Prostate gland (tissue), 2 donors: ENCODE data around the gene SH2D3A. TPM values are rescaled to one million over a fixed set of nuclear protein-coding genes. Genes with fewer than 3 reads are reported as not detected.
"Not testable (repeated sequence)": the region's sequence is repeated elsewhere in the genome, so short reads cannot be mapped to it uniquely, and the experiment has no call there.

ENCODE experiments used
- DNase-seq: peaks from one replicate; pipeline ENCODE4 v3.0.0-alpha.2; 2019; ENCODE audit warnings: low spot score
- H3K27ac ChIP-seq, 2 donors: fragments of 200-600 bp; sonication (generic); 2 replicates each; pipeline ENCODE4 v1.5.1; 2017 to 2019
- H3K27me3 ChIP-seq: fragments of 200-600 bp; sonication (generic); replicated peaks from 2 replicates; pipeline ENCODE4 v1.5.1; 2019; ENCODE audit not compliant: insufficient read depth
- H3K36me3 ChIP-seq, 2 donors: fragments of 200-600 bp; sonication (generic); 1 replicate in 1 of 2; 2 replicates in 1 of 2; pipeline versions ENCODE4 v1.5.1 to v1.8.1; 2017 to 2019
- H3K4me1 ChIP-seq: fragments of 200-600 bp; sonication (generic); replicated peaks from 2 replicates; pipeline ENCODE4 v1.5.1; 2019
- H3K4me3 ChIP-seq, 2 donors: fragments of 200-600 bp; sonication (generic); 2 replicates each; pipeline ENCODE4 v1.5.1; 2017 to 2019
- H3K9me3 ChIP-seq: fragments of 200-600 bp; sonication (generic); 2 replicates; pipeline ENCODE4 v1.5.1; 2017
- POLR2A ChIP-seq: fragments of 450-650 bp; IDR thresholded peaks from one replicate; pipeline ENCODE4 v1.6.1; 2016; ENCODE audit warnings: antibody characterized with exemption, mild to moderate bottlenecking
- POLR2AphosphoS5 ChIP-seq: sonication (generic); formaldehyde crosslinking; IDR thresholded peaks from one replicate; pipeline ENCODE4 v1.6.1; 2017; ENCODE audit warnings: antibody characterized with exemption
- WGBS: methylation state at CpG from one replicate; pipeline ENCODE4 v1.1.5; 2018; 5-methylcytosine and 5-hydroxymethylcytosine counted together
- intact Hi-C: fragments of 100-400 bp; cut with DNase I; formaldehyde crosslinking; loops from one replicate; pipeline ENCODE4 v1.14.2; 2022
- total RNA-seq, 2 donors: library from RNA; depleted of rRNA; stranded (reverse); fragments of >200 nt; gene quantifications; one replicate each; pipeline ENCODE4 v1.1.0, GENCODE V29; 2016
- TF ChIP-seq, protein P1 (sequence below), 4 experiments: fragments of 200-600 bp in 2 of 4; fragments of 450-650 bp in 2 of 4; sonication (generic) in 2 of 4; IDR thresholded peaks; 1 replicate in 3 of 4; 2 replicates in 1 of 4; pipeline ENCODE4 v1.5.1; 2016 to 2019; ENCODE audit warnings: antibody characterized with exemption in 4 of 4, mild to moderate bottlenecking in 2 of 4, moderate library complexity in 2 of 4

The SH2D3A gene
- total RNA-seq, 2 donors from 2014 or later = 35.5 to 45.1 TPM

DNA sequence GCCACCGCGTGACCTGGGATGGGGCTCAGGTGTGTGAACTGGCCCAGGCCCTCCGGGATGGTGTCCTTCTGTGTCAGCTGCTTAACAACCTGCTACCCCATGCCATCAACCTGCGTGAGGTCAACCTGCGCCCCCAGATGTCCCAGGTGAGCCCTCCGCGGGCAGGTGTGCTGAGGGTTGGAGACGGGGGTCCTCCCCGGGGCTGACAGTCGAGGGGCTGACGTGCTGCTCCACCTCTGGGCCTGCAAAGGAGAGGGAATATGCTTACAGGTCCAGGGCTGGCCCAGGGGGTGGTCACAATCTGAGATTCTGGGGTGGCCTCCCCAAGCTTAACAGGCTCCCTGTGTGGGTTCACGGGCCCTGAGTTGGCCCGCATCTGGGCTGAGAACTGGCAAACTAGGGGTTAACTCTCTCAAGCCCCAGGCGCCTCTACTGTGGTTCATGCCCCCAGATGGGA is 5.7 kb upstream of the SH2D3A start:
- intact Hi-C loops = no loop called here
- Histone ChIP-seq H3K36me3 (no peaks in the 10 kb centered on the region), H3K27ac (no peak overlapping the region), H3K4me1 (no peaks in the 10 kb centered on the region), H3K4me3 (peak overlapping the region; percentile 21 to 22), H3K27me3 (no peaks in the 10 kb centered on the region), H3K9me3 (no peaks in the 10 kb centered on the region)
- DNase-seq = no peak
- TF ChIP-seq POLR2A (no peak), POLR2AphosphoS5 (no peak)
- TF ChIP-seq, protein P1, sequence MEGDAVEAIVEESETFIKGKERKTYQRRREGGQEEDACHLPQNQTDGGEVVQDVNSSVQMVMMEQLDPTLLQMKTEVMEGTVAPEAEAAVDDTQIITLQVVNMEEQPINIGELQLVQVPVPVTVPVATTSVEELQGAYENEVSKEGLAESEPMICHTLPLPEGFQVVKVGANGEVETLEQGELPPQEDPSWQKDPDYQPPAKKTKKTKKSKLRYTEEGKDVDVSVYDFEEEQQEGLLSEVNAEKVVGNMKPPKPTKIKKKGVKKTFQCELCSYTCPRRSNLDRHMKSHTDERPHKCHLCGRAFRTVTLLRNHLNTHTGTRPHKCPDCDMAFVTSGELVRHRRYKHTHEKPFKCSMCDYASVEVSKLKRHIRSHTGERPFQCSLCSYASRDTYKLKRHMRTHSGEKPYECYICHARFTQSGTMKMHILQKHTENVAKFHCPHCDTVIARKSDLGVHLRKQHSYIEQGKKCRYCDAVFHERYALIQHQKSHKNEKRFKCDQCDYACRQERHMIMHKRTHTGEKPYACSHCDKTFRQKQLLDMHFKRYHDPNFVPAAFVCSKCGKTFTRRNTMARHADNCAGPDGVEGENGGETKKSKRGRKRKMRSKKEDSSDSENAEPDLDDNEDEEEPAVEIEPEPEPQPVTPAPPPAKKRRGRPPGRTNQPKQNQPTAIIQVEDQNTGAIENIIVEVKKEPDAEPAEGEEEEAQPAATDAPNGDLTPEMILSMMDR (IDR thresholded peaks at IDR 0.05) = no peak
- WGBS = 60% methylated on average over 14 of the region's 14 CpGs

DNA sequence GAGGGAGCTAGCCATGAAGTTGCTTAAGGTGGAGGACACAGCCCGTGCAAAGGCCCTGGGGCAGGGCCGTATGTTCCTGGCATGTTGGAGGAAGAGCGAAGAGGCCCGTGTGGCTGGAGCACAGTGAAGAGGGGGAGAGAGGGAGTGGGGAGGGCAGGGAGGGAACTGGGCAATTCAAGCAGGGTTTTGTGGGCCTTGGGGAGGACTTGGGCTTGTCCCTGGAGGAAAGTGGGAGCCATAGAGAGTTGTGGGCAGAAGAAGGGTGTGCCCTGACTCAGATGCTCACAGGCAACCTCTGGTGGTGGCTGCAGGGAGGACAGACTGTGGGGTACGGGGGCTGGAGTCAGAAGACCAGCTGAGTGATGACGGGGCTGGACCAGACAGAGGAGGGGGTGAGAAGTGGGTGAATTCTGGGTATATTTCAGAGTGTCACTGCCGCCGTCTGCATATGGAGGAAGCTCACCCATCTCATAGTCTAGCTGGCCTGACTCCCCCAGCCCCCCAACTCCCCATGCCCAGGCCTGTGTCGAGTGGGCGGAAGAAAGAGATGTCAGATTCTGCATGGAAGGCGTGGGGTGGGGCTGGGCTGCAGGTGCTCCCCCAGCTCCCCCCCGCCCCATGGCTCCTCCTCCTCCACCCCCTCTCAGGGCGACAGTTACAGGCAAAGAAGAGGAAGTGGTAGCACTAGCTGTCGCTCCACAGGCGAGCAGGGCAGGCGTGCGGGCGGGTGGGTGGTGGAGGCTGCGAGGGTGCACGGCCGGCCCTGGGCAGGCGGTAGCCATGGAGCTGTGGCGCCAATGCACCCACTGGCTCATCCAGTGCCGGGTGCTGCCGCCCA is 5.0 kb upstream of the SH2D3A start, which contains the start of gene VAV1:
Gene VAV1, plus strand, starts transcription at position 681 of the 838 bp plus-strand sequence. Its CDS starts 100 bp downstream, at position 781.
- Histone ChIP-seq H3K9me3 (no peaks in the 10 kb centered on the region), H3K36me3 (no peaks in the 10 kb centered on the region), H3K4me1 (no peaks in the 10 kb centered on the region), H3K4me3 (peak within 1 kb of the TSS; percentile 21 to 22), H3K27ac (no peak within 1 kb of the TSS), H3K27me3 (no peaks in the 10 kb centered on the region)
- TF ChIP-seq, protein P1 (IDR thresholded peaks at IDR 0.05) = peak in 1 of 4 experiments; percentile 17
- peak; percentile 33 for TF ChIP-seq POLR2A
- TF ChIP-seq POLR2AphosphoS5 = no peak
- intact Hi-C loops = no loop called here
- 38% methylated on average over 19 of the region's 25 CpGs for WGBS
- peak; percentile 27 for DNase-seq

DNA sequence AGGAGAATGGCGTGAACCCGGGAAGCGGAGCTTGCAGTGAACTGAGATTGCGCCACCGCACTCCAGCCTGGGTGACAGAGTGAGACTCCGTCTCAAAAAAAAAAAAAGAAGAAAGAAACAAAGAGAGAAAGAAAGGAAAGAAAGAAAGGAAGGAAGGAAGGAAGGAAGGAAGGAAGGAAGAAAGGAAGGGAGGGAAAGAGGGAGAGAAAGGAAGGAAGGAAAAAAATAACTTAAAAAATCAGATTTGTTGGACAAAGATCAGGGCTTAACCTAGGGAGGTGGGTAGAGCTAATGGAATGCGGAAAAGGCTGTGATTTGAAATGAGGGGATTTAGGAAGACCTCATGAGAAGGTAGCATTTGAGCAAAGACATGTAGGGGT is 4.4 kb upstream of the SH2D3A start:
- H3K9me3 ChIP-seq, H3K4me3 ChIP-seq, H3K4me1 ChIP-seq, DNase-seq, H3K27ac ChIP-seq, H3K27me3 ChIP-seq, intact Hi-C loops, H3K36me3 ChIP-seq: not testable (repeated sequence)
- 96% methylated on average over 7 of the region's 7 CpGs for WGBS

DNA sequence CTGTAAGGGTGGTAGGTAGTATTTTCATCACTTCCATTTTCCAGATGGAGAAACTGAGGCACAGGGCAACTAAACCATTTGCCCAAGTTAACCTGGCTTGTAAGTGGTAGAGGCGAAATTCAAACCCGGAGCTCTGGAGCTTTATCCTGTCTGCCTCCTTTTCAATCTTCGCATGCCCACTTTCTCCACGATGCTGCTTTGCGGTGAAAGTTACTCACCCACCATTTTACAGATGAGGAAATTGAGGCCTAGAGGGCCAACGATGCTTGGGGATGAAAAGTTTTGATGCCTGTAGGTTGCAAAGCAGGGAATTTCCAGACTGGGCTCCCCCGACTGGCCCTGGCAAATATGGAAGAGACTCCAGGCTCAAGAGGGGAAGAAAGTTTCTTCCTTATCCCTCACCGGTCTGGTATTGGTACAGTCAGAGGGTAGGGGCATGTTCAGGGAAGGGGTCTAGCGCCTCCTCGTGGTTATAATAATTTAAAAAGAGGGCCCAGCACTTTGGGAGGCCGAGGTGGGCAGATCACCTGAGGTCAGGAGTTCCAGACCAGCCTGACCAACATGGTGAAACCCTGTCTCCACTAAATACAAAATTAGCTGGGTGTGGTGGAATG is 1.9 kb upstream of the SH2D3A start:
- Histone ChIP-seq H3K27ac (no peak overlapping the region), H3K36me3 (no peaks in the 10 kb centered on the region), H3K27me3 (no peaks in the 10 kb centered on the region), H3K4me1 (no peaks in the 10 kb centered on the region), H3K4me3 (no peak overlapping the region), H3K9me3 (no peaks in the 10 kb centered on the region)
- no peak for TF ChIP-seq POLR2AphosphoS5
- TF ChIP-seq, protein P1 (IDR thresholded peaks at IDR 0.05) = peak in 3 of 4 experiments; percentile 12 to 23 (median 20)
- intact Hi-C loops = no loop called here
- DNase-seq = no peak
- WGBS = 67% methylated on average over 11 of the region's 11 CpGs

DNA sequence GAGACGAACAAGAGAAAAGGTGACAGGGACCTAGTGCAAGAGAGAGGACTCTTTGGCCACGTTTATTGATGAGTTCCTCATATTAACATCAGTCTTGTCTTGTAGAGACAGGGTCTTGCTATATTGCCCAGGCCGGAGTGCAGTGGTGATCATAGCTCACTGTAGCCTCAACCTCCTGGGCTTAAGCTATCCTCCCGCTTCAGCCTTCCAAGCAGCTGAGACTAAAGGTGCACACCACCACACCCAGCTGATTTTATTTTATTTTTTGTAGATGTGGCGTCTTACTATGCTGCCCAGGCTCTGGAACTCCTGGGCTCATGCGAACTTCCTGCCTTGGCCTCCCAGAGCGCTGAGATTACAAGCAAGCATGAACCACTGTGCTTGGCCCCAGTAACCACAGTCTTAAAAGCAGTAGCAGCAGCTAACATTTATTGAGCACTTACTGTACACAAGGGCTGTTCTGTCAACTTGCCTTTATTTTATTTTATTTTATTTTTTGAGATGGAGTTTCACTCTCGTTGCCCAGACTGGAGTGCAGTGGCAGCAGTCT is 1.1 kb upstream of the SH2D3A start:
- H3K9me3 ChIP-seq = no peaks in the 10 kb centered on the region
- 59% methylated on average over 8 of the region's 8 CpGs for WGBS
- H3K4me3 ChIP-seq = no peak overlapping the region
- intact Hi-C loops = no loop called here
- TF ChIP-seq POLR2A = no peak
- TF ChIP-seq, protein P1 (IDR thresholded peaks at IDR 0.05) = no peak
- no peak for TF ChIP-seq POLR2AphosphoS5
- no peaks in the 10 kb centered on the region for H3K27me3 ChIP-seq
- no peaks in the 10 kb centered on the region for H3K36me3 ChIP-seq
- no peak for DNase-seq
- H3K4me1 ChIP-seq = no peaks in the 10 kb centered on the region
- H3K27ac ChIP-seq = peak overlapping the region; percentile 83 to 88
